HG03135 (cell line): ENCODE data around the gene HOXD13.

ENCODE experiments used
- ATAC-seq: cut with Tn5 transposase; IDR thresholded peaks from one replicate; pipeline ENCODE4 v1.9.1; 2021; ENCODE audit warnings: mild to moderate bottlenecking, moderate library complexity; ENCODE audit not compliant: unreplicated experiment

The HOXD13 gene

DNA sequence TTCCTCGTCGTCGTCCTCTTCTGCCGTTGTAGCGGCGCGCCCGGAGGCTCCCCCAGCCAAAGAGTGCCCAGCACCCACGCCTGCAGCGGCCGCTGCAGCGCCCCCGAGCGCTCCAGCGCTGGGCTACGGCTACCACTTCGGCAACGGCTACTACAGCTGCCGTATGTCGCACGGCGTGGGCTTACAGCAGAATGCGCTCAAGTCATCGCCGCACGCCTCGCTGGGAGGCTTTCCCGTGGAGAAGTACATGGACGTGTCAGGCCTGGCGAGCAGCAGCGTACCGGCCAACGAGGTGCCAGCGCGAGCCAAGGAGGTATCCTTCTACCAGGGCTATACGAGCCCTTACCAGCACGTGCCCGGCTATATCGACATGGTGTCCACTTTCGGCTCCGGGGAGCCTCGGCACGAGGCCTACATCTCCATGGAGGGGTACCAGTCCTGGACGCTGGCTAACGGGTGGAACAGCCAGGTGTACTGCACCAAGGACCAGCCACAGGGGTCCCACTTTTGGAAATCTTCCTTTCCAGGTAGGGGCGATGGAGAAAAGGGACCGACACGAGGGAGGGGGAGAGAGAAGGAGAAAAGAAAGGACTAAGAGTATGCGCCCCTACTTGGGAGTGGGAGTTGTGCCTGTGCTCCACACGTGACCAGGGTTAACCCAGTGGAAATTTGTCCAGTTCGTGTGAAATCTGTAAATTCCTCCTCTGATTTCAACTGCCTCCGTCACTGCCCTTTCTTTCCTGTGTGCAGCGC is 800 bp downstream of the HOXD13 start:
- no peak for ATAC-seq

- ATAC-seq = no peak
Observed at GRCh38 chr2:176093898-176094249, 1.4 kb downstream of the HOXD13 start.

DNA sequence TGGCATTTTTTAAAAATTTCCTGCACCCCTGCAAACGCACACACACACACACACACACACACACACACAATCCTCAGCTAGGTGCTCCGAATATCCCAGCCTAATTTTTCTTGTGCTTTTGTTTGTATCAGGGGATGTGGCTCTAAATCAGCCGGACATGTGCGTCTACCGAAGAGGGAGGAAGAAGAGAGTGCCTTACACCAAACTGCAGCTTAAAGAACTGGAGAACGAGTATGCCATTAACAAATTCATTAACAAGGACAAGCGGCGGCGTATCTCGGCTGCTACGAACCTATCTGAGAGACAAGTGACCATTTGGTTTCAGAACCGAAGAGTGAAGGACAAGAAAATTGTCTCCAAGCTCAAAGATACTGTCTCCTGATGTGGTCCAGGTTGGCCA is 1.8 kb downstream of the HOXD13 start:
- ATAC-seq = no peak

GRCh38 chr2:176095421-176095820 is 2.9 kb downstream of the HOXD13 start:
- ATAC-seq = no peak

DNA sequence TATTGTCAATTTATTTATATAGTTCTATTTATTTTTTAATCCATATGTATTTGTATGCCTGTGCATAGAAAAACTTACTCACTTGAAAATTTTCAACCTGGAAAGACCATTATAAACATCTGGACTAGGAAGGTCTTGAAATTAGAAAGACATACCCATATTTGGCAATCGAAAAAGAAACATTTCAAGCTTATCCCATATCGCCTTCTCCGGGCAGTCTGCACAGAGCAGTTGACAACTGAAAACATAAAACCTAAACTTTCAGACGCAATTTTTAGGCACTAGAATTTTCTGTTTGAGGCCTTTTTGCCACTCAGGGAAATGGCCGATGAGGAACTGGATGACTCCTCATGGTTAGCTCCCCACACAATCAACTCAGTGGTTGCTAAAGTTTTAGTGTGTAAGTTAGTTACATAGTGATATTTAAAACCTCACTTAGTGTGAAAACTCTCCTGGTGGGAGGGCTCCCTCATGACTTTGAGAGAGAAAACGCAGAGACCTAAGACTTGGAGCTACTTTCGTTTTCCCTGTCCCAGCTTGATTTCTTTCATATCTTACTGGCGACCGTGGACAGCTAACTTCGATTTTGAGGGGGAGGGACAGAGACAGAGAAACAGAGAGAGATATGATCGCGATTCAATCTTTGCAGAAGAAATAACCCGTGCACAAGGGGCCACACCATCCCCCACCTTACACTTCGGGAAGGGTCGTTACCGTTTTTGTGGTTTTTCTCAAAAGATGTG is 3.9 kb downstream of the HOXD13 start:
- no peak for ATAC-seq

DNA sequence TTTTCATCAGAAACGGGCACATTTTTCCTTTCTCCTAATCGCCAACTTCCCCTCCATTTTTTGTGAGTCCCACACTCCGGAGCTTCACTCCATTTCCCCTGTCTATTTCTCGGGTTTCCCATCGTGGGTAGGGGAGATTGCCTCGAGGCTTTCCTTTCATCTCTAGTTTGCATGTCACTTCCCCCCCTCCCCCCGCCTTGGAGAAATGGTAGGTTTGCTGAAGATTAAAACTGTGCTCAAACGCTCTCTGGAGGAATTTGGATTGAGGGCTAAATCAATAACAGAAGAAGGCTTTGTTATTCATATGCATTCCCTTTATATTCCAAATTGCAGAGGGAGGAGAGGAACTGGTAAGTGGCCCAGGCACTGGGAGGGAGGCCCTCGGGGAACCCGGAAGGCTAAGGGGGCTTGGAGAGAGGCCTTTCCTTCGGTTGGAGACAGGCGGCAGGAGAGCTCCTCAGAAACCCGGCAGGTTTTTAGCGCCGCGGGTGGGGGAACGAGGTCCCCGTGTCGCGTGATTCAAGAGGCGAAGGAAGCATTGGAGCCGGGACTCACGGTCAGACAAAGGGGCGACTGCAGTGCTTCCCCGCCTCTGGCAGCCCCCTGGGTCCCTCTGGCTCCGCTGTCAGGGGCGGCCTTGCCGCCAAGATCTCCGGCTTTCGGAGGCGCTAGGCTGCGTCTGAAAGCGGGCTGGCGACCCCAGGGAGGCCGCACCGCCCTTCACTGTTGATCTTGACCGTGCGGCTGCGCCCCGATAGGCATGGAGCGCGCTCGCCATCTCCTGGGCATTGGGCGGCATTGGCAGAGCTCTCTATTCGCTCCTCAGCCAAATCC is 4.7 kb downstream of the HOXD13 start:
- peak; percentile 75 for ATAC-seq

GRCh38 chr2:176097820-176098365 is 5.4 kb downstream of the HOXD13 start:
- ATAC-seq = no peak

DNA sequence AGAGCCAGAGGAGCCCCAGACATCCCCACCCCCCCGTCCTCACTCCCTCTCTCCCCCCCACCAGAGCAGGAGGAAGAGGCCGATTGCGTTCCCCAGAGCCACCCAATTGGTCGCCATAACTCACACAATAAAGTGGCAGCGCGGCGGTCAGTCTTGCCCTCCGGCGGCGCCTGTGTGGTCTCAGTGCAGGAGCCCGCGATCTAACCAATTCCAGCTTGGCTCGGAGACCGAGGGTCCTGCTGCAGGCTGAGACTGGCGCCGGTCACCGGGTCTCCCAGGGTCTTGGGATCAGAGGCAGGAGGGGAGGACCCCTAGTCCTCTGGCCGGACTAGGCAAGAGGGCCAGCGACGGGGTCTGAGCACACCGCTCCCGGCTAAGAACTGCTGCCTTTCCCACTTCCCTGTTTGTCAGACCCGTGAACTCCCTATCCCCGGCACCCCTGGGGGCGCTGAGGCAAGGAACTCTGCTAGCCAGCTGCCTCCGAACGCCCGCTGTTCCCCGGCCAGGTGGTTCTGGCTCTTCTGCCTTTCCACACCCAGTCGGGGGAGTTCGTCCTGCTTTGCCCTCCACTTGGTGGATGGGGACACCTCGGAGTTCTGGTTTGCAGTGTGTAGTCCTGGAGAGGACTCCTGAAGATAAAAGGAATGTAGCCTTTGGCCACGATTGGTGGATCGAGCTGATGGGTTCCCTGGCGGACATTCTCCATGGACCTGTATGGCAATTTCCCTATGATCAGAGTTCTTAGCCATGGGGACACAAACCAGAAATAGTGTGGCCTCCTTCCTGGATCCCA is 6.0 kb downstream of the HOXD13 start:
- no peak for ATAC-seq

- ATAC-seq = no peak
Observed at GRCh38 chr2:176099159-176099727, 6.7 kb downstream of the HOXD13 start.

GRCh38 chr2:176099728-176100546 is 7.4 kb downstream of the HOXD13 start, which contains the start of gene HOXD12:
HOXD12 (plus strand) TSS chr2:176099795; CDS start chr2:176099802, 7 bp downstream.
- no peak for ATAC-seq

DNA sequence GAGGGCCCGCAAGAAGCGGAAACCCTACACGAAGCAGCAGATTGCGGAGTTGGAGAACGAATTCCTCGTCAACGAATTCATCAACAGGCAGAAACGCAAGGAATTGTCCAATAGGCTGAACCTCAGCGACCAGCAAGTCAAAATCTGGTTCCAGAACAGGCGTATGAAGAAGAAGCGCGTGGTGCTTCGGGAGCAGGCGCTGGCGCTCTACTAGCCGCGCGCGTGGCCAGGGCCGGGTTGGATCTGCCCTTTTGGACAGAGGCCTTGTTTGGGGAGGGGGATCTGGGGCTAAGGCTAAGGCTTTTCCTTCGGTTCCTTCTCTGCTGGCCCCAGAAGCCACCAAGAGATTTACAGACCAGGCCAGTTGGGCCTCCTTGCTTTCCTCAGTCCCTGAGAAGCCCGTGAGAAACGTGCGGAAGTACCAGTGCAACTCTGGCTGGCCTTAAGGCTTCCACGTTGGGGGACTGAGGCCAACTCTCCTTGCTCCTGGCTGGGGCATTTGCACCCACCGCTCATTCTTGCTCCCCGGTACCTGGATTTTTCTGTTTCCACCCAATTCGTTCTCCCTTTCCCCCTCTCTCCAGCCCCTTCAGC is 8.1 kb downstream of the HOXD13 start:
- ATAC-seq = no peak

DNA sequence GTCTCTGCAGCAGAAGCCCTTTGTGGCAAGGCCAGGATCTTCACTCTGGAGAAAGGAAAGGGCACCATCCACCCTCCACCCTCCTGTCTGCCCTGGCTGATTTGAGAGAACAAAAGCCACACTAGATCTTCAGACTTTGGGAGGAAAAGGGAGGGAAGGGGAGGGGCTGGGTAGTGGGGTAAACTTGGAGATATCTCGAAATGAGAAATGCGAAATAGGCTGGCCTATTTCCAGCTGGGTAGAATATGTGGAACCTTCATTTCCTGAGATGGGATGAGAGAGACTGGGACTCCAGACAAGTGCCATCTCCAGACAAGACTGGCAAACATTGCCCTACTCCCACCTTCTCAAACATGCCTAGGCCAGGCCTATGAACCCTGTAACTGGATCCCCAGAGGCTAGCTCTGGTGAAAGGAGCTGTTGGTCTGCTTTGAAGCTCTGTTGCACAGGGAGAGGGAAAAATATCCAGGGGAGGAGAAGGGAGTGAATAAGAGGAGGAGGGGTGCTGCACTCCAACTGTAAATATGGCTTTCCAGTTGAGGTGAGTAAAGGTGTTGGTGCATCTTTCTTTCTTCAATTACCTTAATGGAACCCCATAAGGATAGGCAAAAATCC is 8.8 kb downstream of the HOXD13 start:
- ATAC-seq = no peak

DNA sequence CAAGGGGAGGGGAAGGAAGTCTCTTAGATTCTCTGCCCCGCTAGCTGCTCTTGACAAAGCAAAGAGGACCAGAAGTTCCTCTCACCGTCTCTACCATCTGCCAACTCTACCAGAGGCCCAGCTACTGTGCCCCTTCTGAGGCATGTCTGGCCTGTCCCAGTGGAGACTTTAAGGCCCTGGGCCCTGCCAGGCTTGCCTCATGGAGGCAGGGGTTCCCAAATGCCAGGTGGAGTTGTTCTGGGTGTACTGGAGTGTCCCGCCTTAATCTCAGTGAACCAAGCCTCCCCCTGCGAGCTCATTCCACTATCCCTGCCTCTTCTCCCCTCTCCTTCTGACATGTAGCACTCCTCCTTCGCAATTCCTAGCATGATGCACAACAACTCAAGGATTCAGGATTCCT is 9.3 kb downstream of the HOXD13 start:
- ATAC-seq = no peak

DNA sequence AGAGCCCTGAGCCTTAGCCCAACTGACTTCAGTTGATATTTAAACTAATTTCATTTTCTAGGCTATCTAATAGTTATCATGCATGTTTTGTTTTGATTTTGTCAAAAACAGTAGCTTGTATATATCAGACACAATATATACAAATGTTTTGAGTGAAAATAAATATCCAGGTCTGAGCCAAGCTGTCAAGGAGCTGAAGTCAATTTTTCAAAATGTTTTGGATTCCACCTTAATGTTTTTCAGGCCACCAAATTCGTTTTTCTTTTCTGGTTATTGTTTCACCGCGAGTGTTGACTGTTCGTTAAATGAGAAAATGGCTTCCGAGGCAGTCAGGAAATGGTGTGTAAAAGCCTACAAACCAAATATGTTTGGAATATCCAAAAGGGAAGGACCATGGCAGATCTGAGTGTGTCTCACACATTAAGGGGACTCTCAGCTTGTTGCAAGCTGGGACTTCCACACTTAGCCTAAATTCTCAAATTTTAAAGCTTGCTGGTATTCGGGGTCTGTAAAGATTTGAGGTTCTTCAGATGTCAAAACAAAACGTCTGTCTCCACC is 9.9 kb downstream of the HOXD13 start:
- no peak for ATAC-seq

GRCh38 chr2:176103194-176103593 is 10.7 kb downstream of the HOXD13 start:
- ATAC-seq = no peak

GRCh38 chr2:176103742-176104315 is 11.3 kb downstream of the HOXD13 start:
- no peak for ATAC-seq

DNA sequence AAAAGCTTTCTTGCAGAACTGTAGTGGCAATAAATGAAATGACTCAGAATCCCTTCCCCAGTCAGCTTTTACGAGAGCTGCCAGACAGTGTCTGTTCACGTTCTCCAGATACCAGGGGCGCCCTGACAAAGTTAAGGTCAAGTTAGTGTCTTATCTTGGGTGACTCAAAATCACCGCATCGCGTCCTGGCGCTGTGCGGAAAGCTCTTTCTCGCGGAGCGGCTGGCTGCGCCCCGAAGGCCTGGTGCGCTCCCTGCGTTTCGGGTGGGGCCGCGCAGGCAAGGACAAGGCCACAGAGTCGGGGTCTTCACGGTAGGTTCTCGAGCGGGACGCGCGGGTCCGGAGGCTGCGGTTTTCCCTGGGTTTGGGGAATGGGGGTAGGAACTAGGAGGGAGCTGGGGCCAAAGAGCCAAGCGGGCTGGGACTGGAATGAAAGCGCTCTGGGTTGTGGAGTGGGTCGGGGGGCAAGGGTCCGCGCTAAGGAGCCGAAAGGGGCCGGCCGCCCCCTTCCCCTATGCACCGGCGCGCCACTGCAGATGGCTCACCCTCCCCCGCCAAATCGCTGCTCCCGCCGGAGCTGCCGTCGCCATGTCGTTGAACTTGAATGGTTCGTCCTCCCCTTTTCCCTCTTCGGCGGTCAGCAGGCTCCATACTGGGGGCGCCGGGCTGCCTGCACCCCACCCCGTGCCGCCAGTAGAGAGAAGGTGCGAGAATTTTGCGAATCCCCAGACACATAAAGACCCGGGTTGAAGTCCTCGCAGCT is 12.0 kb downstream of the HOXD13 start:
- ATAC-seq = no peak
